Neuronal stem cell (in vitro differentiated cells): Measurements from ENCODE around the gene RPS6KA2.
A peak's percentile ranks its signal among the peaks of the same experiment; 100 is the strongest.

Experiments used
- DNase-seq: peaks from one replicate; pipeline ENCODE4 v3.0.0-alpha.2; 2013; ENCODE audit warnings: low spot score
- H2AFZ ChIP-seq: one replicate; pipeline ENCODE4 v1.6.1; 2013; ENCODE audit warnings: mild to moderate bottlenecking, low read length, inconsistent platforms
- H2AK5ac ChIP-seq: 2 replicates; pipeline ENCODE4 v1.6.1; 2013; ENCODE audit warnings: low read depth, mild to moderate bottlenecking, inconsistent platforms, low read length, moderate library complexity, mixed read lengths
- H2BK120ac ChIP-seq: 2 replicates; pipeline ENCODE4 v1.6.1; 2013; ENCODE audit warnings: low read depth, mild to moderate bottlenecking, inconsistent platforms, low read length, moderate library complexity, mixed read lengths
- H2BK12ac ChIP-seq: one replicate; pipeline ENCODE4 v1.6.1; 2013; ENCODE audit warnings: low read length, inconsistent platforms
- H2BK15ac ChIP-seq: 2 replicates; pipeline ENCODE4 v1.6.1; 2013; ENCODE audit warnings: mild to moderate bottlenecking, low read length, inconsistent platforms, mixed read lengths
- H2BK5ac ChIP-seq: one replicate; pipeline ENCODE4 v1.6.1; 2013; ENCODE audit warnings: inconsistent platforms, mild to moderate bottlenecking, low read length, moderate library complexity
- H3K14ac ChIP-seq: one replicate; pipeline ENCODE4 v1.6.1; 2013; ENCODE audit warnings: low read length, inconsistent platforms
- H3K18ac ChIP-seq: 2 replicates; pipeline ENCODE4 v1.6.1; 2013; ENCODE audit warnings: low read length, inconsistent platforms
- H3K23ac ChIP-seq: 2 replicates; pipeline ENCODE4 v1.6.1; 2013; ENCODE audit warnings: low read depth, mild to moderate bottlenecking, mixed read lengths, low read length, inconsistent platforms; ENCODE audit not compliant: poor library complexity
- H3K27ac ChIP-seq: replicated peaks from 3 replicates; pipeline ENCODE4 v1.5.1; 2013; ENCODE audit warnings: low read length, inconsistent platforms
- H3K27me3 ChIP-seq, 3 experiments: 2 replicates each; pipeline ENCODE4 v1.6.1; 2013; ENCODE audit warnings: low read length in 3 of 3, mild to moderate bottlenecking in 2 of 3, inconsistent platforms in 1 of 3, low read depth in 1 of 3, mixed read lengths in 1 of 3, moderate library complexity in 1 of 3; ENCODE audit not compliant: control insufficient read depth in 3 of 3, insufficient read depth in 3 of 3
- H3K36me3 ChIP-seq, 2 donors: replicated peaks in 1 of 2; 2 replicates each; pipeline ENCODE4 v1.6.1; 2013; ENCODE audit warnings: low read length in 2 of 2; ENCODE audit not compliant: control insufficient read depth in 2 of 2, insufficient read depth in 2 of 2
- H3K4ac ChIP-seq: 2 replicates; pipeline ENCODE4 v1.6.1; 2013; ENCODE audit warnings: inconsistent platforms, mild to moderate bottlenecking, low read length, moderate library complexity
- H3K4me1 ChIP-seq, 2 donors: 1 replicate in 1 of 2; 2 replicates in 1 of 2; pipeline ENCODE4 v1.6.1; 2013; ENCODE audit warnings: low read length in 2 of 2, low read depth in 1 of 2; ENCODE audit not compliant: control insufficient read depth in 2 of 2, insufficient read depth in 1 of 2
- H3K4me2 ChIP-seq: one replicate; pipeline ENCODE4 v1.6.1; 2013; ENCODE audit warnings: mild to moderate bottlenecking, low read length, inconsistent platforms; ENCODE audit not compliant: insufficient read depth, poor library complexity, severe bottlenecking
- H3K4me3 ChIP-seq, 2 donors: 2 replicates each; pipeline ENCODE4 v1.5.1; 2013; ENCODE audit warnings: low read length in 2 of 2, mild to moderate bottlenecking in 2 of 2, inconsistent platforms in 1 of 2, moderate library complexity in 1 of 2
- H3K79me1 ChIP-seq: one replicate; pipeline ENCODE4 v1.6.1; 2013; ENCODE audit warnings: low read depth, mild to moderate bottlenecking, inconsistent platforms, low read length, moderate library complexity
- H3K9ac ChIP-seq: one replicate; pipeline ENCODE4 v1.6.1; 2013; ENCODE audit warnings: mild to moderate bottlenecking, low read depth, low read length, inconsistent platforms; ENCODE audit not compliant: poor library complexity
- H3K9me3 ChIP-seq, 2 donors: replicated peaks in 1 of 2; 2 replicates each; pipeline versions ENCODE3 to v1.6.1; 2013; ENCODE audit warnings: low read length in 2 of 2, mild to moderate bottlenecking in 2 of 2, inconsistent platforms in 1 of 2, low read depth in 1 of 2, mixed read lengths in 1 of 2, moderate library complexity in 1 of 2; ENCODE audit not compliant: control insufficient read depth in 2 of 2, insufficient read depth in 1 of 2
- H4K8ac ChIP-seq: one replicate; pipeline ENCODE4 v1.6.1; 2013; ENCODE audit warnings: low read depth, mild to moderate bottlenecking, inconsistent platforms, low read length, moderate library complexity
- H4K91ac ChIP-seq: one replicate; pipeline ENCODE4 v1.6.1; 2013; ENCODE audit warnings: low read length, low read depth, mild to moderate bottlenecking, inconsistent platforms; ENCODE audit not compliant: poor library complexity
- WGBS, 2 donors: extraction: QIAGEN DNeasy Blood & Tissue Kit; methylation state at CpG; one replicate each; pipeline ENCODE4 v1.1.7; 2013; ENCODE audit warnings: missing lambda C conversion rate in 2 of 2, mixed read lengths in 1 of 2; ENCODE audit not compliant: insufficient read length in 2 of 2, insufficient replicate concordance in 1 of 2; ENCODE audit errors: extremely low coverage in 2 of 2; 5-methylcytosine and 5-hydroxymethylcytosine counted together

Gene RPS6KA2

GRCh38 chr6:166567107-166567506 is 59.9 kb downstream of the RPS6KA2 start:
- H3K18ac ChIP-seq, result no peak overlapping the region
- H3K23ac ChIP-seq, result no peak overlapping the region
- WGBS, 2 donors, result no CpG with 5 or more reads among the region's 8 CpGs
- H2AFZ ChIP-seq, result no peak overlapping the region
- peaks cover 2% of the 10 kb centered on the region for H3K79me1 ChIP-seq
- H4K91ac ChIP-seq, result no peak overlapping the region
- H2BK5ac ChIP-seq, result no peak overlapping the region
- H3K27me3 ChIP-seq, result no peaks in the 10 kb centered on the region
- H3K4me2 ChIP-seq, result no peak overlapping the region
- no peak overlapping the region for H3K27ac ChIP-seq
- H2AK5ac ChIP-seq, result no peak overlapping the region
- no peak overlapping the region for H3K14ac ChIP-seq
- H3K36me3 ChIP-seq, result peaks cover 0 to 11% of the 10 kb centered on the region in 2 donors
- H2BK120ac ChIP-seq, result no peak overlapping the region
- H3K9me3 ChIP-seq, result peaks cover 0 to 2% of the 10 kb centered on the region in 2 donors
- no peak overlapping the region for H4K8ac ChIP-seq
- no peak overlapping the region for H3K9ac ChIP-seq
- no peak overlapping the region for H2BK12ac ChIP-seq
- no peak overlapping the region for H3K4ac ChIP-seq
- H3K4me1 ChIP-seq, result peaks cover 0 to 4% of the 10 kb centered on the region in 2 donors
- H3K4me3 ChIP-seq, result no peak overlapping the region
- H2BK15ac ChIP-seq, result no peak overlapping the region
- DNase-seq, result no peak

DNA sequence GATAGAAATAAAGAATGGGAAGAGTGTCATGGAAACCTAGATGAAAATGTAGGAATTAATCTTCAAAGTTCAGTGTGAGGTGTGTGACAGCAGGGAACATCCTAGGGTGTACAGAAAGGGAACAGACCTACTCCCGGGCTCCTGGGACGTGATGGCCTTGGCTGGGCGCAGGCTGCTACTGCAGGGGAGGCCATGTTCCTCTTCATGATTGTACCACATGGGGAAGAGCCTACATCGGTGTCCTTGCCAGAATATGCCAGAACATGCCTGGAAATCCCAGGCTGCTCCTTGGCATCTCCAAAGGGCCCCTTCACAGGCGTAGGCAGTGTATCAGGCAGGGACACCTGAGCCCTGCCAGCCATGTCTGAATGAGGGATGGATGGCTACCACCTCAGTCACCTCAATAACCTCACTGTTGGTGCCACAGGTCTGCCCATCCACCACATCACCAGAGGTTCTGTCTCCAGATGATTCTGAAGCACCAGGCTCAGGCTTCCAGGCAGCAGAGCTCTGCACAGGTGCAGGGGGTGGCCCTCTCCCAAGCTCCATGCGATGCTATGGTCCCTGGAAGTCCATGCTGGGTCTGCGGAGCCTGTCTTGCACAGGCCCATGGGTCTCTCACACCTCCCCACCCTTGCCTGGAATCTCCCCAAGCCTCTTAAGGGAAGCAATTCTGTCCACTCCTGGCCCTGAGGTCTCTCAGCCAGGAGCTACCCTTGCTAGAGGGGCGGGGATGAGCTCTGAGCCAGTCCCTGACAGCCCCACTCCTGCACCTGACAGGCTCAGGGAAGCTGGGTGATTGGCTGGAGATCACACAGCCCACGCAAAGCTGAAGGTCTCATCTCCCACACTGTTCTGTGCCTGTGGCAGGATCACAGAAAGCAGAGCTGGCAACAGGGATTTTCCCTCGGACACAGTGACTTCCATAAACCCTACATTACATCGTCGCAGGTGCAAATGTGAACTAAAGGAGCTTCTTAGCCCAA is 60.7 kb downstream of the RPS6KA2 start:
- no CpG with 5 or more reads among the region's 12 CpGs for WGBS, 2 donors

DNA sequence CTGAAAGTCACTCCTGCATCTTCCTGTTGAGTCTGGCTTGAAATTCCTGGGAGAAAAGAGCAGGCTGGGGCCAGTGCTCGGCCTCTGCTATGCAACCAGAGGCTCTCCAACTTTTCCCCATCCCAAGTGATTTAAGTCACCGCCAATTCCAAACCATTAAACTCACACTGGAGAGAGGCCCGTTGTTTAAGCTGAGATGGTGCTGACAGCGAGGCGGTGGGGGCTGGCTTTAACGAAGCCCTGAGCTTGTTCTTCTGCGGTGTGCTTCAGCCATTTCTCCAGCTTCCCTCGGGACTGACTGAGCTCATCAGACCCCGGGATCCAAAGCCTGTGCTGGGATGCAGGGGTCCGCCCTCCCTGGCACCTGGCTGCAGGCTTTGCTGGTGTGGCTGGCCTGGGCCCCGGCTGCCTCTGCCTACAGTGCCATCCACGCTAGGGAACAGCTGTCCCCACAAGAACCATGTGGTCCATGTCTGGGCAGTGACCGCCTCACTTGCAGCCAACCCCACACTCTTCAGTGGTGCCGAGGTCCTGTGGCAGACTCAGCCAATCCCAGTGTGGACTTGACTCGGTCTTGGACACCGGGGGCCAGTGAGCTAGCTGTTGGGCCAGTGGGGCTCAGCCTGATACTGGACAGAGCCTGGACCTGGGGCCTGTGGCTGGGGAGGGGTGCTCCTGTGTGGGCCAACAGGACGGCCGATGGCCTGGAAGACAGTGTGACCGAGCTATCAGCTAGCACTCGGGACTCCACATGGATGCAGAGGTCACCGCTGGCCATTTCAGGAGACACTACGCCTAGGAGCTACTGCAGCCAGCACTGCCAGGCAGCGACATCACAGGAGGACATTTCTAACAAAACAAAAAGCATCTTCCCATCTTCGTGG is 61.7 kb downstream of the RPS6KA2 start:
- peak overlapping the region; percentile 25 for H3K9ac ChIP-seq
- peak overlapping the region; percentile 39 for H3K14ac ChIP-seq
- peaks cover 0 to 4% of the 10 kb centered on the region in 2 donors for H3K4me1 ChIP-seq
- peak overlapping the region; percentile 73 for H3K18ac ChIP-seq
- H3K36me3 ChIP-seq, result peaks cover 0 to 11% of the 10 kb centered on the region in 2 donors
- H3K4me2 ChIP-seq, result no peak overlapping the region
- H2BK15ac ChIP-seq, result no peak overlapping the region
- no peak overlapping the region for H2AFZ ChIP-seq
- no peak overlapping the region for H3K4ac ChIP-seq
- H3K27me3 ChIP-seq, result no peaks in the 10 kb centered on the region
- no peak overlapping the region for H2BK12ac ChIP-seq
- H2AK5ac ChIP-seq, result no peak overlapping the region
- H4K91ac ChIP-seq, result no peak overlapping the region
- peaks cover 0 to 2% of the 10 kb centered on the region in 2 donors for H3K9me3 ChIP-seq
- peak overlapping the region; percentile 29 for H4K8ac ChIP-seq
- WGBS, 2 donors, result no CpG with 5 or more reads among the region's 24 CpGs
- DNase-seq, result no peak
- no peaks in the 10 kb centered on the region for H3K79me1 ChIP-seq
- H3K23ac ChIP-seq, result no peak overlapping the region
- H3K27ac ChIP-seq, result no peak overlapping the region
- H2BK5ac ChIP-seq, result no peak overlapping the region
- peak overlapping the region in 1 of 2 donors; percentile 39 for H3K4me3 ChIP-seq
- H2BK120ac ChIP-seq, result no peak overlapping the region

More for the DNA sequence above, 60.7 kb downstream of the RPS6KA2 start:
- H3K4me3 ChIP-seq, result no peak overlapping the region
- no peak overlapping the region for H3K4me2 ChIP-seq
- H3K14ac ChIP-seq, result no peak overlapping the region
- no peak overlapping the region for H2AFZ ChIP-seq
- H3K23ac ChIP-seq, result peak overlapping the region; percentile 34
- peaks cover 2% of the 10 kb centered on the region for H3K79me1 ChIP-seq
- H2BK15ac ChIP-seq, result no peak overlapping the region
- H3K18ac ChIP-seq, result peak overlapping the region; percentile 35
- peak overlapping the region; percentile 19 for H2AK5ac ChIP-seq
- H3K27ac ChIP-seq, result no peak overlapping the region
- no peak overlapping the region for H4K8ac ChIP-seq
- H3K9me3 ChIP-seq, result peaks cover 0 to 2% of the 10 kb centered on the region in 2 donors
- no peak overlapping the region for H3K9ac ChIP-seq
- peaks cover 0 to 4% of the 10 kb centered on the region in 2 donors for H3K4me1 ChIP-seq
- H3K36me3 ChIP-seq, result peaks cover 0 to 11% of the 10 kb centered on the region in 2 donors
- no peak overlapping the region for H4K91ac ChIP-seq
- H2BK12ac ChIP-seq, result no peak overlapping the region
- H2BK5ac ChIP-seq, result no peak overlapping the region
- H3K4ac ChIP-seq, result no peak overlapping the region
- no peaks in the 10 kb centered on the region for H3K27me3 ChIP-seq
- no peak for DNase-seq
- H2BK120ac ChIP-seq, result no peak overlapping the region
